IMR-90 (cell line): ENCODE results near the gene LRG1.
A peak's percentile ranks its signal among the peaks of the same experiment; 100 is the strongest.

Experiments used
- BHLHE40 ChIP-seq: fragments of 150-350 bp; IDR thresholded peaks from 2 replicates; pipeline ENCODE4 v1.6.1; 2016; ENCODE audit warnings: mild to moderate bottlenecking, low read depth, low read length
- FOS ChIP-seq: fragments of 150-350 bp; IDR thresholded peaks from 2 replicates; pipeline ENCODE4 v1.6.1; 2016; ENCODE audit warnings: low read depth, low read length
- POLR2A ChIP-seq: IDR thresholded peaks from 2 replicates; pipeline ENCODE4 v1.6.1; 2012; ENCODE audit warnings: mild to moderate bottlenecking, low read depth, low read length
- RAD21 ChIP-seq: IDR thresholded peaks from 2 replicates; pipeline ENCODE4 v1.6.1; 2012; ENCODE audit warnings: low read length, improper control_type of control experiment
- TF ChIP-seq, protein P1 (sequence below): conservative IDR thresholded peaks from 2 replicates; pipeline ENCODE4 v1.5.1; 2012; ENCODE audit warnings: mild to moderate bottlenecking, low read depth, low read length, improper control_type of control experiment
- TF ChIP-seq, protein P2 (sequence below): fragments of 150-350 bp; IDR thresholded peaks from 2 replicates; pipeline ENCODE4 v1.6.1; 2016; ENCODE audit warnings: low read depth, mild to moderate bottlenecking, low read length, moderate library complexity, borderline replicate concordance

DNA sequence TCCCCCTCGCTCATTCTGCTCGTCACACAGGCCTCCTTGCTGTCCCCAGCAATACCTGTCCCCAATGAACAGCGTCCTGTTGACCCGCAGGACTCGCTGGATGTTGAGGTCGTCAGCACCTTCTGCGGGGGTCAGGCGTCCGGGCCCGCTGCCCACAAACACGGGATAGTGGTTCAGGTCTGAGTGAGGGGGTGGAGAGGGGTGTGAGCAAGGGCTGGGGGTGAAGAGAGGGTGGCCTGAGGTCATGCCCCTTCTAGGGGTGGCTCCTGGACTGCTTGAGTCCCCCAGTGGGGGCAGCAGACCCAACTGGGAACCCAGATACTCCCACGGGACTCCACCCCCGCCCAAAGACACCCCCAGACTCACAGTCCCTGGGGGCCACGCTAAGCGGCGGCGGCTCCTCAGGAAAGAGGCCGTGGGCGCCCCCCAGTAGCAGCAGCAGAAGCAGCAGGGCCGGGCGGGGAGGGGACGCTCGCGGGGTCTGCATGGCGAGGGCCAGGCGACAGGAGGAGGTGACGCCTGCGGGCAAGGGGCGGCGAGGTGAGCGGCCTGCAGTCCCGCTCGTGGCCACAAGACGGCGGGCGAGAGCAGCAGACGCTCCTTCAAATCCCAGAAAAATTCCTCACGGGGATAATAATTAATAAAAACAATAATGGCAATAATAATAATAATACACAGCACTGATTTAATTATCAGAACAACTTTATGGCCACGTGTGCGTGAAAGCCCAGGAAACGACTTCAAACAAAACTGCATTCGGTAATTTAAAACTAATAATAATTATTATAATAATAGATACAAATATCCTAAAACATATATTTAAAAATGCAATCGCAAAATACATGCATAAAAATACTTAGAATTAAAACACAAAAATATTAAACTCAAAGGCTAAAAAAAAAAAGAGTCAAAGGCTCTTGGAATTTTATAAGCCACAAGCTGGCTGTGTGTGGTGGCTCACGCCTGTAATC, 18.4 kb upstream of the LRG1 start:
- TF ChIP-seq, protein P1, sequence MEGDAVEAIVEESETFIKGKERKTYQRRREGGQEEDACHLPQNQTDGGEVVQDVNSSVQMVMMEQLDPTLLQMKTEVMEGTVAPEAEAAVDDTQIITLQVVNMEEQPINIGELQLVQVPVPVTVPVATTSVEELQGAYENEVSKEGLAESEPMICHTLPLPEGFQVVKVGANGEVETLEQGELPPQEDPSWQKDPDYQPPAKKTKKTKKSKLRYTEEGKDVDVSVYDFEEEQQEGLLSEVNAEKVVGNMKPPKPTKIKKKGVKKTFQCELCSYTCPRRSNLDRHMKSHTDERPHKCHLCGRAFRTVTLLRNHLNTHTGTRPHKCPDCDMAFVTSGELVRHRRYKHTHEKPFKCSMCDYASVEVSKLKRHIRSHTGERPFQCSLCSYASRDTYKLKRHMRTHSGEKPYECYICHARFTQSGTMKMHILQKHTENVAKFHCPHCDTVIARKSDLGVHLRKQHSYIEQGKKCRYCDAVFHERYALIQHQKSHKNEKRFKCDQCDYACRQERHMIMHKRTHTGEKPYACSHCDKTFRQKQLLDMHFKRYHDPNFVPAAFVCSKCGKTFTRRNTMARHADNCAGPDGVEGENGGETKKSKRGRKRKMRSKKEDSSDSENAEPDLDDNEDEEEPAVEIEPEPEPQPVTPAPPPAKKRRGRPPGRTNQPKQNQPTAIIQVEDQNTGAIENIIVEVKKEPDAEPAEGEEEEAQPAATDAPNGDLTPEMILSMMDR = peak; percentile 83
- TF ChIP-seq FOS (no peak), RAD21 (peak; percentile 70), BHLHE40 (no peak), POLR2A (no peak)
- TF ChIP-seq, protein P2, sequence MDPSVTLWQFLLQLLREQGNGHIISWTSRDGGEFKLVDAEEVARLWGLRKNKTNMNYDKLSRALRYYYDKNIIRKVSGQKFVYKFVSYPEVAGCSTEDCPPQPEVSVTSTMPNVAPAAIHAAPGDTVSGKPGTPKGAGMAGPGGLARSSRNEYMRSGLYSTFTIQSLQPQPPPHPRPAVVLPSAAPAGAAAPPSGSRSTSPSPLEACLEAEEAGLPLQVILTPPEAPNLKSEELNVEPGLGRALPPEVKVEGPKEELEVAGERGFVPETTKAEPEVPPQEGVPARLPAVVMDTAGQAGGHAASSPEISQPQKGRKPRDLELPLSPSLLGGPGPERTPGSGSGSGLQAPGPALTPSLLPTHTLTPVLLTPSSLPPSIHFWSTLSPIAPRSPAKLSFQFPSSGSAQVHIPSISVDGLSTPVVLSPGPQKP = no peak
